CD4-positive, CD25-positive, alpha-beta regulatory T cell (primary cell): ENCODE data around the gene APBB1IP. TPM values are rescaled to one million over a fixed set of nuclear protein-coding genes. Genes with fewer than 3 reads are reported as not detected.

ENCODE experiments used
- ATAC-seq, 2 donors: fragments of 150-1000 bp; cut with Tn5 transposase; one replicate each; pipeline ENCODE4 v1.10.0; 2021; ENCODE audit warnings: low read depth in 2 of 2, moderate number of reproducible peaks in 2 of 2, moderate library complexity in 1 of 2
- DNase-seq, 3 donors: peaks; one replicate each; pipeline versions ENCODE4 v3.0.0 to v3.0.0-alpha.2; 2012 to 2022; ENCODE audit warnings: mixed read lengths in 1 of 3
- H3K27ac ChIP-seq: one replicate; pipeline ENCODE4 v1.7.0; 2013; ENCODE audit warnings: mild to moderate bottlenecking, low read length; ENCODE audit not compliant: insufficient read depth, poor library complexity, severe bottlenecking
- H3K27me3 ChIP-seq: one replicate; pipeline ENCODE4 v1.7.0; 2013; ENCODE audit warnings: low read length; ENCODE audit not compliant: control insufficient read depth, insufficient read depth
- H3K36me3 ChIP-seq: one replicate; pipeline ENCODE4 v1.7.0; 2013; ENCODE audit warnings: mild to moderate bottlenecking, low read length, moderate library complexity; ENCODE audit not compliant: control insufficient read depth, insufficient read depth
- H3K4me1 ChIP-seq: 2 replicates; pipeline ENCODE4 v1.7.0; 2013; ENCODE audit warnings: mild to moderate bottlenecking, low read length; ENCODE audit not compliant: insufficient read depth, control insufficient read depth, poor library complexity, severe bottlenecking
- H3K4me3 ChIP-seq: one replicate; pipeline ENCODE4 v1.7.0; 2013; ENCODE audit warnings: low read depth, mild to moderate bottlenecking, low read length, moderate library complexity
- H3K9me3 ChIP-seq, 2 experiments: 1 replicate in 1 of 2; 2 replicates in 1 of 2; pipeline ENCODE4 v1.7.0; 2013; ENCODE audit warnings: low read length in 2 of 2, mild to moderate bottlenecking in 1 of 2, moderate library complexity in 1 of 2; ENCODE audit not compliant: control insufficient read depth in 2 of 2
- H3K27ac Mint-ChIP-seq, 3 donors: one replicate each; pipeline ENCODE4 v1.8.0; 2020 to 2022; ENCODE audit warnings: mild to moderate bottlenecking in 3 of 3, mixed read lengths in 3 of 3, moderate library complexity in 2 of 3
- H3K27me3 Mint-ChIP-seq: one replicate; pipeline ENCODE4 v1.8.0; 2022; ENCODE audit warnings: mild to moderate bottlenecking, mixed read lengths
- H3K36me3 Mint-ChIP-seq: one replicate; pipeline ENCODE4 v1.8.0; 2020; ENCODE audit warnings: mixed read lengths
- H3K4me1 Mint-ChIP-seq, 4 donors: one replicate each; pipeline ENCODE4 v1.8.0; 2020 to 2022; ENCODE audit warnings: mixed read lengths in 4 of 4, mild to moderate bottlenecking in 1 of 4
- H3K4me3 Mint-ChIP-seq, 4 donors: one replicate each; pipeline ENCODE4 v1.8.0; 2020 to 2022; ENCODE audit warnings: mild to moderate bottlenecking in 4 of 4, mixed read lengths in 4 of 4, moderate library complexity in 3 of 4
- H3K9me3 Mint-ChIP-seq, 7 donors: one replicate each; pipeline ENCODE4 v1.8.0; 2020 to 2022; ENCODE audit warnings: mixed read lengths in 7 of 7, mild to moderate bottlenecking in 3 of 7, moderate library complexity in 2 of 7
- polyA plus RNA-seq, 4 donors: library from polyadenylated mRNA; unstranded; fragments of 300-500 nt; fragmentation: Illumina TruSeq; gene quantifications; one replicate each; pipeline ENCODE4 v1.2.3, GENCODE V29; 2021
- total RNA-seq: library from RNA; stranded (reverse); gene quantifications from one replicate; pipeline ENCODE4 v1.2.3, GENCODE V29; 2022

APBB1IP gene
- total and polyA plus RNA-seq, 5 donors from 2014 or later = 44.1 to 86.4 (median 51.3) TPM

DNA sequence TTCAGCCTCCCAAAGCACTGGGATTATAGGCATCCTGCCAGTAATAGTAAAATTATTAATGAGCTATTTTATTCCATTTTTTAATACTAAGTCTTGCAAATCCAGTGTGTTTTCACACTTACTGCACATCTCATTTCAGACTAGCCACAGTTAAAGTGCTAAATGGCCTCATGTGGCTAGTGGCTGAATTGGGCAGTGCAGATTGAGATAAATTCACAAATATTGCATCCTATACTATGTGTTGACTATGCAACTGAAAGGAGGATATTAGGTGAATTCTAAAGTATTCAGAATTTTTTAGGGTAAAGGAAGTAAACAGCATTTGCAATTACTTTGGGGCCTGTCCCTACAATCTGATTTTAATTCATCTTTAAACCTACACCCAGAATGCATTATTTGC, 10.2 kb downstream of the APBB1IP start:
- Mint-ChIP-seq H3K9me3 (peaks cover 0 to 2% (median 0%) of the 10 kb centered on the region in 7 donors), H3K27ac (peak overlapping the region; percentile 99), H3K4me1 (peaks cover 53 to 93% (median 71%) of the 10 kb centered on the region in 4 donors), H3K27me3 (peaks cover 6% of the 10 kb centered on the region), H3K36me3 (peaks cover 43% of the 10 kb centered on the region), H3K4me3 (peak overlapping the region; percentile 86 to 93 (median 88))
- no peaks in the 10 kb centered on the region for H3K27me3 ChIP-seq
- H3K4me3 ChIP-seq = peak overlapping the region; percentile 79
- H3K9me3 ChIP-seq = no peaks in the 10 kb centered on the region
- ATAC-seq = peak; percentile 5 to 12
- DNase-seq = no peak
- peak overlapping the region; percentile 96 for H3K27ac ChIP-seq
- peaks cover 12% of the 10 kb centered on the region for H3K36me3 ChIP-seq
- peaks cover 89% of the 10 kb centered on the region for H3K4me1 ChIP-seq

DNA sequence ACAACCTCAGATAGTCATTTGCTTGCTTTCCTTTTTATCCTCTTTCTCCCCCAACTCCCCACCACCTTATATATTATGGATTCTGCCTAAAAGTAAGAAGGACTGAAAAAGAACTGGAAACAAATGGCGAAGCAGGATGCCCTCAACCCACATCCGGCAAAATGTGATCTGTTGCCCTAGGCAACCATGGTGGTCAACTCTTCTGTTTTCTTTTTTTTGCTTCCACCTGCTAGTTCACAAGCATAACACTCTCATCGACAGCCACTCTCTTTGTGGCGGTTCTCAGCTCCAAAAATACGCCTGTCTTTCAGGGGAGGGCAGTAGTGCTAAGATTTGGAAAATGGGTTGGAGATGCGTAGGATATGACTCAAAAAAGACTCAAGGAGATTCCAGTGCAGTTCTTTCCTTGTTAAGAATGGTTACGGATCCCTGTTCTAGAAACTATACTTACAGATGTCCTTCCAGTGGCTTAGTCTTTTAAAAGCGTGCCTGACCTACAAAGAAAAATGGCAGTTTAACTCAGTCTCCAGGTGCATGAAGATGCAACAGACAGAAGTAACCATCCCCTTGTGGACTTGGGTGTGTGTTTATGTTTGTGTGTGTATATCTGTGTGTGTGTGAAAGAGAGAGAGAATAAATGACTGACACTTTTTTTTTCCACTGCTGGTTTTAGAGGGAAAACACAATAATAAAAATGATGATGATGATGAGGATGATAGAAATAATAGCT, 10.7 kb downstream of the APBB1IP start:
- H3K36me3 Mint-ChIP-seq = peaks cover 45% of the 10 kb centered on the region
- H3K4me1 Mint-ChIP-seq = peaks cover 51 to 94% (median 75%) of the 10 kb centered on the region in 4 donors
- peak overlapping the region; percentile 99 for H3K27ac Mint-ChIP-seq
- H3K27me3 Mint-ChIP-seq = peaks cover 6% of the 10 kb centered on the region
- ATAC-seq (peak; percentile 74 to 87), DNase-seq (peak; percentile 70 to 94 (median 91))
- Histone ChIP-seq H3K36me3 (peaks cover 12% of the 10 kb centered on the region), H3K27ac (peak overlapping the region; percentile 96), H3K4me3 (peak overlapping the region; percentile 79), H3K27me3 (no peaks in the 10 kb centered on the region), H3K9me3 (no peaks in the 10 kb centered on the region), H3K4me1 (peaks cover 87% of the 10 kb centered on the region)
- peak overlapping the region; percentile 86 to 93 (median 88) for H3K4me3 Mint-ChIP-seq
- no peaks in the 10 kb centered on the region for H3K9me3 Mint-ChIP-seq

DNA sequence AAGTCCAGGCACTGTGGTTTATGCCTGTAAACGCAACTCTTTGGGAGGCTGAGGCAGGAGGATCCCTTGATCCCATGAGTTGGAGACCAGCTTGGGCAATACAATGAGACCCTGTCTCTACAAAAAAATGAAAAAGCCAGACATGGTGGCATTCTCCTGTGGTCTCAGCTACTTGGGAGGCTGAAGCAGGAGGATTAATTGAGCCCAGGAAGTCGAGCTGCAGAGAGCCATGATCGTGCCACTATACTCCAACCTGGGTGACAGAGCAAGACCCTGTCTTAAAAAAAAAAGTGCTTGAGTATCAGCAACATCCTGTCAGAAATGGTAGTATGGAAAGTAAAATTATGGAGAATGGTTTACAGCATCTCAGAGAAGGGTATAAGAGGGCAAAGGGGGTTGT, 11.6 kb downstream of the APBB1IP start:
- DNase-seq (no peak), ATAC-seq (no peak)
- no peaks in the 10 kb centered on the region for H3K9me3 ChIP-seq
- no peaks in the 10 kb centered on the region for H3K27me3 ChIP-seq
- peak overlapping the region; percentile 79 for H3K4me3 ChIP-seq
- Mint-ChIP-seq H3K9me3 (no peaks in the 10 kb centered on the region), H3K4me3 (peak overlapping the region; percentile 86 to 93 (median 88)), H3K27ac (peak overlapping the region; percentile 99), H3K4me1 (peaks cover 46 to 94% (median 73%) of the 10 kb centered on the region in 4 donors), H3K36me3 (peaks cover 38% of the 10 kb centered on the region), H3K27me3 (peaks cover 6% of the 10 kb centered on the region)
- peak overlapping the region; percentile 96 for H3K27ac ChIP-seq
- H3K36me3 ChIP-seq = peaks cover 15% of the 10 kb centered on the region
- peaks cover 81% of the 10 kb centered on the region for H3K4me1 ChIP-seq

DNA sequence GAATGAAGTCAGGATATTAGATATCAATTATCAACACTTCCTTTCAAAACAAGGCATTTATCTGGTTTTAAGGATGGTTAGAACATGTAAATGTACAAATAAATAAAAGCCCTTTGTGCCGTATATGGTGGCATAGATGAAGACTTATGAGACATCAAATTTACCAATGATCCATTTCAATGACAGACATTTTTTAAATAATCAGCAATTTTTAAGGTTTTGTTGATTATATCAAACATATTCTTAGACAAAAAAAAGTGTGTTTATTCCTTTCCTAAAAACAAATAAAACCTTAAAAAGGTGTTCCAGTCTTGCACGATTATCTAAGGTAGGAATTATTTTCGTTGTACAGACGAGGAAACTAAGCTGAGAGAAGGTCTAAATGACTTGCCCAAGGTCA, 13.8 kb downstream of the APBB1IP start:
- peak overlapping the region; percentile 79 to 99 (median 95) for H3K27ac Mint-ChIP-seq
- peaks cover 6% of the 10 kb centered on the region for H3K27me3 Mint-ChIP-seq
- peaks cover 41% of the 10 kb centered on the region for H3K36me3 Mint-ChIP-seq
- H3K27ac ChIP-seq = peak overlapping the region; percentile 96
- H3K4me1 ChIP-seq = peaks cover 83% of the 10 kb centered on the region
- ATAC-seq (no peak), DNase-seq (no peak)
- peak overlapping the region; percentile 8 to 86 (median 58) for H3K4me3 Mint-ChIP-seq
- peaks cover 12% of the 10 kb centered on the region for H3K36me3 ChIP-seq
- H3K4me3 ChIP-seq = peak overlapping the region; percentile 14
- no peaks in the 10 kb centered on the region for H3K9me3 Mint-ChIP-seq
- peaks cover 43 to 95% (median 76%) of the 10 kb centered on the region in 4 donors for H3K4me1 Mint-ChIP-seq
- no peaks in the 10 kb centered on the region for H3K9me3 ChIP-seq
- H3K27me3 ChIP-seq = no peaks in the 10 kb centered on the region

DNA sequence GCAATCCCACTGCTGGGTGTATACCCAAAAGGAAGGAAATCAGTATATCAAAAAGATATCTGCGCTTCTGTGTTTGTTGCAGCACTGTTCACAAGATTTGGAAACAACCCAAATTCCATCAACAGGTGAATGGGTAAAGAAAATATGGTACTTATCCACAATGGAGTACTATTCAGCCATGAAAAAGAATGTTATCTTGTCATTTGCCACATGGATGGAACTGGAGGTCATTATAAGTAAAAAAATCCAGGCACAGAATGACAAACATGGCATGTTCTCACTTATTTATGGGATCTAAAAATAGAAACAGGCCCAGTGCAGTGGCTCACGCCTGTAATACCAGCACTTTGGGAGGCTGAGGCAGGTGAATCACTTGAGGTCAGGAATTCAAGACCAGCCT, 15.7 kb downstream of the APBB1IP start:
- H3K9me3 ChIP-seq = no peaks in the 10 kb centered on the region
- ATAC-seq = no peak
- peak overlapping the region; percentile 11 for H3K4me3 ChIP-seq
- no peak for DNase-seq
- H3K27me3 ChIP-seq = no peaks in the 10 kb centered on the region
- H3K4me1 Mint-ChIP-seq = peaks cover 39 to 94% (median 77%) of the 10 kb centered on the region in 4 donors
- H3K36me3 Mint-ChIP-seq = peaks cover 44% of the 10 kb centered on the region
- H3K36me3 ChIP-seq = peaks cover 27% of the 10 kb centered on the region
- H3K27ac Mint-ChIP-seq = peak overlapping the region; percentile 78 to 99 (median 89)
- peaks cover 76% of the 10 kb centered on the region for H3K4me1 ChIP-seq
- H3K27me3 Mint-ChIP-seq = peaks cover 1% of the 10 kb centered on the region
- H3K4me3 Mint-ChIP-seq = peak overlapping the region in 2 of 4 donors; percentile 33 to 63
- H3K27ac ChIP-seq = peak overlapping the region; percentile 39
- H3K9me3 Mint-ChIP-seq = no peaks in the 10 kb centered on the region

DNA sequence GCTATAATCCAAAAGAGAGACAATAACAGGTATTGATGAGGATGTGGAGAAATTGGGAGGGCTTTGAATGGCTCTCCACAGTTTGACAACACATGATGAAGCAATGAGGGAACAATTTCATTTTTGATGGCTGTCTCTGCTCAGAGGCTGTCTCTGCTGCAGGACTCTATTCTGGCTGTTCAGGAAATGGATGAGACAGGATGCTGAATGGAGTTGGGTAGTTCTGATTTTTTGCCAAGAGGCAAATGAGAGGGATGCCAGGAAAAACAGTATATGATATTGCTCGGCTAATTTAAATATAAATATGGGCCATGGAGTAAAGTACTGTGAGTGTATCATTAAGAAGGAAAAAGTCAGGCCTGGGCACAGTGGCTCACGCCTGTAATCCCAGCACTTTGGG, 16.8 kb downstream of the APBB1IP start:
- Histone ChIP-seq H3K4me3 (peak overlapping the region; percentile 30), H3K9me3 (no peaks in the 10 kb centered on the region), H3K27me3 (no peaks in the 10 kb centered on the region), H3K36me3 (peaks cover 27% of the 10 kb centered on the region), H3K27ac (peak overlapping the region; percentile 33), H3K4me1 (peaks cover 68% of the 10 kb centered on the region)
- H3K27me3 Mint-ChIP-seq = no peaks in the 10 kb centered on the region
- DNase-seq = no peak
- H3K9me3 Mint-ChIP-seq = no peaks in the 10 kb centered on the region
- ATAC-seq = no peak
- peak overlapping the region; percentile 20 to 79 (median 70) for H3K27ac Mint-ChIP-seq
- H3K36me3 Mint-ChIP-seq = peaks cover 37% of the 10 kb centered on the region
- H3K4me3 Mint-ChIP-seq = peak overlapping the region in 2 of 4 donors; percentile 44 to 48
- H3K4me1 Mint-ChIP-seq = peaks cover 30 to 84% (median 69%) of the 10 kb centered on the region in 4 donors

DNA sequence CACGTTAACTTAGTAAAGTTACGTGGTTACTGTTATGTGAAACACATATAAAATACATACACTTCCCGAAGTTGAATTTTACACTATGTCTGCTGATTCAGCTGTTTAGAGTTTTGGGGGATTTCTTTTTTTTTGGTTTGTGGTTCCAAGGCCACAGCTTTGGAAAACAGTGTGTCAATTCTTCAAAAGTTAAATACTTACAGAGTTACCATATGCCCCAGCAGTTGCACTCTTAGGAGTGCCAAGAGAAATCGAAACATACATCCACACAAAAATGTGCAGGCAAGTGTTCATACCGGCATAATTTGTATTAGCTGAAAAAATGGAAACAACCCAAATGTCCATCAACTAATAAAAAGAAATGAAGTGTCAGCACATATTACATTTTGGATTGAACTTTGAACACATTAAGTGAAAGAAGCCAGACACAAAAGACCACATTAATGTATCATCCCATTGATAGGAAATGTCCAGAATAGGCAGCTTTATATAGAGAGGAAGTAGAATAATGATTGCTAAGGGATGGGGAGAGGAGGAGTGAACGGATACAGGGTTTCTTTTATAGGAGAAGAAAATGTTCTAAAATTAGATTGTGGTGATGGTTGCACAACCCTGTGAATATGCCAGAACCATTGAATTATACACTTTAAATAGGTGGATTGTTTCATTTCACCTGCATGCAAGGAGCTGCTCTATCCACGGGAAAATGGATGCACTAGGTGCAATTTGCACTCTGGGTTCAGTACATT, 17.6 kb downstream of the APBB1IP start:
- H3K4me1 Mint-ChIP-seq = peaks cover 31 to 84% (median 67%) of the 10 kb centered on the region in 4 donors
- peaks cover 41% of the 10 kb centered on the region for H3K36me3 Mint-ChIP-seq
- Histone ChIP-seq H3K27me3 (no peaks in the 10 kb centered on the region), H3K36me3 (peaks cover 28% of the 10 kb centered on the region), H3K4me3 (peak overlapping the region; percentile 17), H3K27ac (peak overlapping the region; percentile 19), H3K9me3 (no peaks in the 10 kb centered on the region), H3K4me1 (peaks cover 64% of the 10 kb centered on the region)
- H3K27ac Mint-ChIP-seq = peak overlapping the region; percentile 6 to 81 (median 79)
- no peaks in the 10 kb centered on the region for H3K27me3 Mint-ChIP-seq
- H3K9me3 Mint-ChIP-seq = peaks cover 0 to under 1% (median 0%) of the 10 kb centered on the region in 7 donors
- DNase-seq (no peak), ATAC-seq (no peak)
- H3K4me3 Mint-ChIP-seq = peak overlapping the region; percentile 24 to 75 (median 64)
